Motor neuron (in vitro differentiated cells): ENCODE measurements around the gene IL20. TPM values are rescaled to one million over a fixed set of nuclear protein-coding genes. Genes with fewer than 3 reads are reported as not detected.

Experiments
- ATAC-seq, 8 experiments: fragments of 200-7000 bp; cut with Tn5 transposase; replicated peaks in 6 of 8; 2 replicates each; pipeline ENCODE4 v1.8.0; 2021; ENCODE audit warnings: mild to moderate bottlenecking in 8 of 8, moderate library complexity in 8 of 8
- H3K27ac ChIP-seq, 2 donors: fragments of 250-450 bp; sonication (Bioruptor Pico); 2 replicates each; pipeline ENCODE4 v1.9.0; 2021; ENCODE audit warnings: antibody characterized with exemption in 2 of 2, mild to moderate bottlenecking in 2 of 2, moderate library complexity in 1 of 2
- H3K4me1 ChIP-seq, 2 donors: fragments of 250-450 bp; sonication (Bioruptor Pico); replicated peaks in 1 of 2; 2 replicates each; pipeline ENCODE4 v1.6.1; 2021; ENCODE audit warnings: antibody characterized with exemption in 2 of 2, mild to moderate bottlenecking in 2 of 2, moderate library complexity in 1 of 2
- H3K4me3 ChIP-seq, 5 donors: fragments of 250-450 bp; sonication (Bioruptor Pico); 2 replicates each; pipeline ENCODE4 v1.9.0; 2021; ENCODE audit warnings: antibody characterized with exemption in 5 of 5, mild to moderate bottlenecking in 5 of 5, moderate library complexity in 4 of 5
- whole genome bisulfite sequencing, 10 experiments: fragments of 450-650 bp; shearing (Covaris generic); methylation state at CpG; one replicate each; pipeline ENCODE4 v1.0.0; 2022; 5-methylcytosine and 5-hydroxymethylcytosine counted together
- in situ Hi-C, 9 experiments: fragments of 400-800 bp; cut with MboI; loops; one replicate each; pipeline ENCODE4 v1.15.0; 2021; ENCODE audit warnings: low sequenced_read_pairs in 9 of 9, low pct_unique_long_range_greater_than_20kb in 2 of 9; ENCODE audit not compliant: unreplicated experiment in 9 of 9
- total RNA-seq, 8 experiments: library from RNA; unstranded; fragments of 300-600 nt; gene quantifications; 2 replicates each; pipeline versions ENCODE4 v1.2.3 to v1.2.4, GENCODE V29; 2022

The IL20 gene
- total RNA-seq, 8 experiments from 2014 or later: 0.25 TPM; not detected in 7

DNA sequence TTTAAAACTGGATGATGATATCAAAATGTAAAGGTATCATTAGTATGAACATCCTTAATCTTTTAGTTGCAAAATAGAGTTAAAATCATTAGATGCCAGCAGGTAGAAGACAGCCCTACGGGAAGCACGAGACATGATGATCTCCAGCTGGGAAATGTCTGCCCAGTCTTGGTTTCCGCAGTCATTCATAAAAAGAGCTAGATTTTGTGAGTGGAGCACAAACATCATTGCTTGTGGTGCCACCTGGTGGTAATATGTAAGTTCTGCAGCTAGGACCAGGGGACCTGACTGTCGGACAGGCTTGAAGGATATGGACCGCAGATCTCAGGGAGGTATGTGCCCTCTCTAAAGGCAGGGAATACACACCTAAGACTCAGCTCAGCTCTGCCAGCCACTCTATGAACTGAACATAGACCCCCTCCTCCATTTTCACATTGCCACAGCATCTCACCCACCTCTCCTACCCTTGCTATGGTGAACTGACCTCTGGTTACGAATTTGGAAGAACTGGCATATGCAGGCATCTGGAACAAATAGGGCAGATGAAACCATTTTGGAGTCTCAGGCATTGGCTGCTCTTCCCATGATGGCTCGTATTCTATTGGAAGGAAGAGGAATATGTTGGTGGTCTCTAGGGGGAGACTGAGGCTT, 47.1 kb downstream of the IL20 start:
- in situ Hi-C loops: loop anchor here in 8 of 9 experiments (10.0 to 25.0 kb wide), 6 partner anchors 108 to 425 kb away; partner anchors contain the start of genes DYRK3 (in 2 of the 8) and EIF2D (in 2 of the 8)
- ATAC-seq: peak; percentile 28 to 71 (median 49)
- 4 to 100% (median 21%) methylated on average over 1 to 7 of the region's 7 CpGs; no CpG with 5 or more reads in 2 of the 10 experiments for WGBS, 10 experiments
- no peaks in the 10 kb centered on the region for H3K4me1 ChIP-seq
- H3K27ac ChIP-seq: no peak overlapping the region
- no peak overlapping the region for H3K4me3 ChIP-seq

DNA sequence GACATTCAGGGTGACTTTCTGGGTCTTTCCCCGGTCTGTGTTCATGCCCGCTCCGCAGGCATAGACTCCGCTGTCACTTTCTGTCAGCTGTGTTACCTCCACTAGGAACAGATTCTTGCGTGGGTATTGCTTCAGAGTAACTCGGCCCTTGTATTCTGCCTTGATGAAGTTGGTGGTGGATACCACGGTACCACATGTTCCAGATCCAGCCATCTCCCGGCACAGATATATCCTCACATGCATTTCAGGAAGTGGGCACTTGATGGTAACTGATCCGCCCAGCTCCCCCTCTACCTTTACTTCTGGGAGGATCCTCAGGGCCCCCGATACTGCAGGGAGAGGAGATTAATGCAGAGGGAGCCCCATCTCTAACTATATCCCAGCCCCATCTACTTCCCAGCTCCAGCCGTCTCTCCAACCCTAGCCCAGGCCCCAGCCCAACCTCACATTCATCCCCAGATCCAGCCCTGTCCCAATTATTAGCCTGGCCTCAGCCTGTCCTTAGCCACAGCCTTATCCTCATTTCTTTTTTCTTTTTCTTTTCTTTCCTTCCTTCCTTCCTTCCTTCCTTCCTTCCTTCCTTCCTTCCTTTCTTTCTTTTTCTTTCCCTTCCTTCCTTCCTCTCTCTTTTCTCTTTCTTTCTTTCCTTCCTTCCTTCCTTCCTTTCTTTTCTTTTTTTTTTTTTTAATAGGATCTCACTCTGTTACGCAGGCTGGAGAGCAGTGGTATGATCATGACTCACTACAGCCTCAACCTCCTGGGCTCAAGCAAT, 48.5 kb downstream of the IL20 start:
- in situ Hi-C loops: loop anchor here in 8 of 9 experiments (10.0 to 25.0 kb wide), 6 partner anchors 109 to 427 kb away; partner anchors contain the start of genes DYRK3 (in 2 of the 8) and EIF2D (in 2 of the 8)
- H3K4me1 ChIP-seq: no peaks in the 10 kb centered on the region
- H3K27ac ChIP-seq: no peak overlapping the region
- H3K4me3 ChIP-seq: no peak overlapping the region
- no peak for ATAC-seq
- WGBS, 10 experiments: 36 to 94% (median 81%) methylated on average over 3 to 10 of the region's 12 CpGs; no CpG with 5 or more reads in 1 of the 10 experiments

DNA sequence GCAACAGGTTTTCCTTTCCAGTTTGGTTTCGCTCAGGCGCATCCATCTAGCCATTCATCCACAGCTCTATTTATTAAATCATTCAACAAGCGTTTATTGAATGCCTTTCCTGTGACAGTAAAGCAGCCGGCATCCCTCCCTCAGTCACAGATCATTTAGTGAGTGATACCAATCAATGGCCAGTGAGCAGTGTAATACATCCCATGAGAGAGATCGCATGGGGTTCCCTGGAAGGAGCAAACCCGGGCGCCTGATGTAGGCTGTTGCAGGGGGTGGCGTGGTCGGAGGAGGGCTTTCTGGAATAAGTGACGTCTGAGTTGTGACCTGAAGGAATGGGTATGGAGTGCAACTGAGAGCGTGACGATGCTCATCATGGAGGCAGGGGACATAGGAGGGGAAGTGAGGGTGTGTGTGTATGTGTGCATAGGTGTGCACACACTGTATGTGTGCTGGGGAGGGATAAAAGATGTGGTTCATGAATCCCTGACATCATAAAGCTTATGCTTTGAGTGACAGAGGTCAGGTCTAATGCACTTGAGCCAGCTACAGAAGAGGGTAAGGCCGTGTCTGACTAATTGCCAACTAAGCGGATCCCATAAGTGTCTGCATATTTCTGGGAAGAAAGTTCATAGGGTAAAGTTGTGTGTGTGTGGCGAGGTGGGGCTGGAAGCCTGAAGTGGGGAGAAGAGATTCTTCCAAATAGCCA, 49.8 kb downstream of the IL20 start:
- WGBS, 10 experiments: 20 to 84% (median 74%) methylated on average over 1 to 15 of the region's 15 CpGs
- Histone ChIP-seq H3K4me3 (no peak overlapping the region), H3K4me1 (no peaks in the 10 kb centered on the region), H3K27ac (no peak overlapping the region)
- peak in 4 of 8 experiments; percentile 30 to 85 (median 66) for ATAC-seq
- in situ Hi-C loops: loop anchor here in 8 of 9 experiments (10.0 to 25.0 kb wide), 6 partner anchors 110 to 428 kb away; partner anchors contain the start of genes DYRK3 (in 2 of the 8) and EIF2D (in 2 of the 8)

DNA sequence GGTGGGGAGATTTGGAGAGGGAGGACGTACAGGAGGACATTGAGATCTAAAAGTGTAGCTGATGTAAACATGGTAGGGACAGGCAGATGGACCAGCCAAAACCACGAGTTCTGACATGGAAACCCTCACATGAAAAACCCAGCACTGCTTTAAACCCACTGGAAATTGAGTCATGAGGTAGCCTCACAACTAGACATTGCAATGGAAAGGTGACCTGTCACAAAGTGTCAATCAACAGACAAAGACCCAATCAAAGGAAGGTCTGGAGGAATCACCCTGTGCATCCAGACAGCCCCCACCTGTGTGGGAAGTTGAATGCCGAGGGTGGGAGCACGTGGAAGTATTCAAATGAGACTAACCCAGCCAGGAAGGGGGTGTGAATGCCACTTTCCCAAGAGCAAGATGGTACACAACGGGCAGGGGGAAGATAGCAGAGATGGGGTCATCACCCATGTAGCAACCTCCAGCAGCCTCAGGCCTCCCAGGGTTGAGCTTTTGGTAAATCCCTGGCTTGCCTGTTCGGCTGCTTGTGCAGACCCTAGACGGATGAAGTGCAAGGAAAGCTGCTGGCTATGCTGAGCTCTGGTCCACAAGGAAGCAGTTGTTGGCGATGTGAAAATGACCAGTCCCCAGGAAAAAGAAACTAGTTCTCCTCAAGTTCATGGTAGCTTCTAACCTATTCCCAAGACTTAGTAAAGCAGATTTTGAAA, 50.7 kb downstream of the IL20 start:
- in situ Hi-C loops: loop anchor here in 8 of 9 experiments (10.0 to 25.0 kb wide), 6 partner anchors 111 to 429 kb away; partner anchors contain the start of genes DYRK3 (in 2 of the 8) and EIF2D (in 2 of the 8)
- no peaks in the 10 kb centered on the region for H3K4me1 ChIP-seq
- H3K27ac ChIP-seq: no peak overlapping the region
- WGBS, 10 experiments: 0 to 84% (median 70%) methylated on average over 1 to 6 of the region's 8 CpGs; no CpG with 5 or more reads in 1 of the 10 experiments
- no peak overlapping the region for H3K4me3 ChIP-seq
- ATAC-seq: no peak

DNA sequence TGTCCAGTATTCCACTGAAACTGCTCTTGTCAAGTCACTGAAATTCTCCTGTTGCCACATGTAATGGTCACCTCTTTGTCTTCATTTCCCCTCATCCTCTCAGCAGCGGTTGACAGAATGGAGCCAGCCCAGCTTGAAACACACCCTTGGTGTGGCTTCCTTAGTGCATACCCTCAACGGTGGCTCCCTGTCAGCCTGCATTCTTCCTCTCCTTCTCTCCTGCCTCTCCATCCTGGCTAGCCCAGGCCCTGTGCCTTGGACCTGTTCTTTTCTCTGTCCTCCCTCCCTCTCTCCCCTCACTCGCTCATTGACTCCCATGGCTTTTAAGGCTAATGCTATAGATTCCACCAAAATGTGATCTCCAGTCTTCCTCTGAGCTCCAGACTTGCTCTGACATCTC, 52.7 kb downstream of the IL20 start:
- no peak for ATAC-seq
- no peaks in the 10 kb centered on the region for H3K4me1 ChIP-seq
- H3K4me3 ChIP-seq: no peak overlapping the region
- in situ Hi-C loops: loop anchor here in 8 of 9 experiments (10.0 to 25.0 kb wide), 6 partner anchors 113 to 431 kb away; partner anchors contain the start of genes DYRK3 (in 2 of the 8) and EIF2D (in 2 of the 8)
- 0 to 100% (median 72%) methylated on average over 1 to 3 of the region's 3 CpGs; no CpG with 5 or more reads in 4 of the 10 experiments for WGBS, 10 experiments
- H3K27ac ChIP-seq: no peak overlapping the region

Other genes starting within 250 kb of the IL20 start
- gene DYRK3, start 230.1 kb upstream of the IL20 start, total RNA-seq: 10 to 100 TPM in 6 of 8 experiments, 1 to 10 TPM in 2; 6.6 to 27.4 (median 19.4) TPM
- gene MAPKAPK2, start 180.7 kb upstream of the IL20 start, total RNA-seq: 100 to 1,000 TPM in 1 of 8 experiments, 10 to 100 TPM in 7; 29.4 to 120 (median 43.5) TPM
- 1 to 10 TPM in 1 of 8 experiments, under 1 TPM in 4, not detected in 3; 0.27 to 2.5 (median 0.81) TPM for gene IL19, start 94.8 kb upstream of the IL20 start, total RNA-seq
- gene IL10, start 93.1 kb upstream of the IL20 start, total RNA-seq: under 1 TPM in 3 of 8 experiments, not detected in 5; 0.27 to 0.66 (median 0.46) TPM
- under 1 TPM in 2 of 8 experiments, not detected in 6; 0.17 to 0.38 TPM for gene IL24, start 31.8 kb downstream of the IL20 start, total RNA-seq
- 1 to 10 TPM in 2 of 8 experiments, under 1 TPM in 2, not detected in 4; 0.49 to 2.0 (median 0.99) TPM for gene FCMR, start 56.3 kb downstream of the IL20 start, total RNA-seq
- under 1 TPM in 4 of 8 experiments, not detected in 4; 0.04 to 0.47 (median 0.14) TPM for gene PIGR, start 80.8 kb downstream of the IL20 start, total RNA-seq
- 1 to 10 TPM in 2 of 8 experiments, under 1 TPM in 3, not detected in 3; 0.31 to 1.9 (median 0.46) TPM for gene FCAMR, start 104.8 kb downstream of the IL20 start, total RNA-seq
- gene C1orf116, start 167.1 kb downstream of the IL20 start, total RNA-seq: under 1 TPM in 7 of 8 experiments, not detected in 1; 0.07 to 0.52 (median 0.17) TPM
- gene YOD1, start 185.6 kb downstream of the IL20 start, total RNA-seq: 10 to 100 TPM in 5 of 8 experiments, 1 to 10 TPM in 3; 5.9 to 31.6 (median 17.3) TPM
- gene PFKFB2, start 187.7 kb downstream of the IL20 start, total RNA-seq: 10 to 100 TPM in 2 of 8 experiments, 1 to 10 TPM in 6; 4.1 to 13.4 (median 6.8) TPM
- gene C4BPB, start 223.2 kb downstream of the IL20 start, total RNA-seq: 1 to 10 TPM in 1 of 8 experiments, under 1 TPM in 2, not detected in 5; 0.21 to 1.7 (median 0.81) TPM
- 1 to 10 TPM in 1 of 8 experiments, not detected in 7; 2.3 TPM for gene C4BPA, start 238.6 kb downstream of the IL20 start, total RNA-seq